ENCODE measurements around the gene EHD1. TPM values are rescaled to one million over a fixed set of nuclear protein-coding genes. Genes with fewer than 3 reads are reported as not detected.

Gene EHD1
- total and polyA plus RNA-seq, 9 of the 15 experiments (the other 6 are each of a cell fraction or from before 2014, with no cell fraction given): 0.46 to 65.0 (median 16.4) TPM

DNA sequence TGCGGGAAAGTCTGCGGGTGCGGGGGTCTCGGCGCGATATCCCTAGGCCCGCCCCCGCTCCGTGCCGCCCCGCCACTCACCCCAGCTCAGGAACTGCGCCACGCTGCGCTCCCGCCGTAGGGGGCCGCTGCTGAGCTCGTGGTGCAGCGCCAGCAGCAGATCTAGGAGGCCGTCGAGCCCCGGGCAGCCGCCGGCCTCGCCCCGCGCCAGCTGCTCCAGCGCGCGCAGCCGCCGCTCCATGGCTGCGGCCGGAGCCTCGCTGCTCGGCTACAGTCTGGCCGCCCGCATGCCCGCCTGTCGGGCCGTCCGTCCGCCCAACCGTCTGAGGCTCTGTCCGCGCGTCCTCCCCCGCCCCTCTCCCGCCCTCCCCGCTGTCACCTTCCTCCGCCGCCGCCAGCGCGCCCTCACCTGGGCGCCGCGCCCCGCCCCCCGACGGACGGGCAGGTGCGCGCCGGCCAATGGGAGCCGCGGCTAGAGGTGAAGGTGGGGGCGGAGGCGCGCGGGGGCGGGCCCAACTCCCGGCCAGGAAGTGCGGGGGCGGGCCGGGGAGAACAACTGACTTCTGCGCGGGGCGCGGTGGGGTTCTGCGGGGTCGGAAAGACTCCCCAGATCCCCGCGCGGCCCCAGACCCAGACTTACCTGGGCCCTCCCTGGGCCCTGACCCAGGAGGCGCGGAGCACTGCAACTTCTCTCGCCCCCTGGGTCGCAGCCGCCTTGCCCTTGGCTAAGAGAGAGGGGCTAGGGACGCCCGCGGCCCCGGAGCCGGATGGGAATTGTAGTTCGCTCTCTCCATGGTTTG, 33.9 kb downstream of the EHD1 start, which contains the start of gene CDC42BPG (continued):
- TF ChIP-seq PCBP1 (IDR thresholded peaks at IDR 0.05; ENCODE audit: low read depth, low read length, poor library complexity, severe bottlenecking): peak; percentile 80
- TF ChIP-seq, protein P1, sequence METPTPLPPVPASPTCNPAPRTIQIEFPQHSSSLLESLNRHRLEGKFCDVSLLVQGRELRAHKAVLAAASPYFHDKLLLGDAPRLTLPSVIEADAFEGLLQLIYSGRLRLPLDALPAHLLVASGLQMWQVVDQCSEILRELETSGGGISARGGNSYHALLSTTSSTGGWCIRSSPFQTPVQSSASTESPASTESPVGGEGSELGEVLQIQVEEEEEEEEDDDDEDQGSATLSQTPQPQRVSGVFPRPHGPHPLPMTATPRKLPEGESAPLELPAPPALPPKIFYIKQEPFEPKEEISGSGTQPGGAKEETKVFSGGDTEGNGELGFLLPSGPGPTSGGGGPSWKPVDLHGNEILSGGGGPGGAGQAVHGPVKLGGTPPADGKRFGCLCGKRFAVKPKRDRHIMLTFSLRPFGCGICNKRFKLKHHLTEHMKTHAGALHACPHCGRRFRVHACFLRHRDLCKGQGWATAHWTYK (CRISPR knock-in tag; IDR thresholded peaks at IDR 0.05): peak; percentile 25; the same call in 1 of the 2 replicates
- no peak for TF ChIP-seq CHAMP1 (IDR thresholded peaks at IDR 0.05)
- TF ChIP-seq ZNF384 (IDR thresholded peaks at IDR 0.05; ENCODE audit: low read depth, low read length): no peak
- no peak for TF ChIP-seq ERF (CRISPR knock-in tag; IDR thresholded peaks at IDR 0.05)
- TF ChIP-seq ATF6 (CRISPR knock-in tag; IDR thresholded peaks at IDR 0.05): no peak
- TF ChIP-seq NR2F6 (CRISPR knock-in tag; IDR thresholded peaks at IDR 0.05): no peak
- TF ChIP-seq, protein P2, sequence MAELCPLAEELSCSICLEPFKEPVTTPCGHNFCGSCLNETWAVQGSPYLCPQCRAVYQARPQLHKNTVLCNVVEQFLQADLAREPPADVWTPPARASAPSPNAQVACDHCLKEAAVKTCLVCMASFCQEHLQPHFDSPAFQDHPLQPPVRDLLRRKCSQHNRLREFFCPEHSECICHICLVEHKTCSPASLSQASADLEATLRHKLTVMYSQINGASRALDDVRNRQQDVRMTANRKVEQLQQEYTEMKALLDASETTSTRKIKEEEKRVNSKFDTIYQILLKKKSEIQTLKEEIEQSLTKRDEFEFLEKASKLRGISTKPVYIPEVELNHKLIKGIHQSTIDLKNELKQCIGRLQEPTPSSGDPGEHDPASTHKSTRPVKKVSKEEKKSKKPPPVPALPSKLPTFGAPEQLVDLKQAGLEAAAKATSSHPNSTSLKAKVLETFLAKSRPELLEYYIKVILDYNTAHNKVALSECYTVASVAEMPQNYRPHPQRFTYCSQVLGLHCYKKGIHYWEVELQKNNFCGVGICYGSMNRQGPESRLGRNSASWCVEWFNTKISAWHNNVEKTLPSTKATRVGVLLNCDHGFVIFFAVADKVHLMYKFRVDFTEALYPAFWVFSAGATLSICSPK (IDR thresholded peaks at IDR 0.05; ENCODE audit: borderline replicate concordance): no peak
- TF ChIP-seq ZNF140 (CRISPR knock-in tag; IDR thresholded peaks at IDR 0.05): no peak
- peak; percentile 92 to 93 for TF ChIP-seq UBTF (IDR thresholded peaks at IDR 0.05; ENCODE audit: borderline replicate concordance in 1 of 2, low read depth in 2 of 2, low read length in 2 of 2)
- no peak for TF ChIP-seq ZNF408 (CRISPR knock-in tag; IDR thresholded peaks at IDR 0.05; ENCODE audit: low read depth)
- TF ChIP-seq, protein P3, sequence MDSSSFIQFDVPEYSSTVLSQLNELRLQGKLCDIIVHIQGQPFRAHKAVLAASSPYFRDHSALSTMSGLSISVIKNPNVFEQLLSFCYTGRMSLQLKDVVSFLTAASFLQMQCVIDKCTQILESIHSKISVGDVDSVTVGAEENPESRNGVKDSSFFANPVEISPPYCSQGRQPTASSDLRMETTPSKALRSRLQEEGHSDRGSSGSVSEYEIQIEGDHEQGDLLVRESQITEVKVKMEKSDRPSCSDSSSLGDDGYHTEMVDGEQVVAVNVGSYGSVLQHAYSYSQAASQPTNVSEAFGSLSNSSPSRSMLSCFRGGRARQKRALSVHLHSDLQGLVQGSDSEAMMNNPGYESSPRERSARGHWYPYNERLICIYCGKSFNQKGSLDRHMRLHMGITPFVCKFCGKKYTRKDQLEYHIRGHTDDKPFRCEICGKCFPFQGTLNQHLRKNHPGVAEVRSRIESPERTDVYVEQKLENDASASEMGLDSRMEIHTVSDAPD (CRISPR knock-in tag; IDR thresholded peaks at IDR 0.05): no peak
- TF ChIP-seq POU5F1 (IDR thresholded peaks at IDR 0.05; ENCODE audit: borderline replicate concordance, low read depth, low read length, partially characterized antibody): no peak
- no peak for TF ChIP-seq BACH1 (tag; IDR thresholded peaks at IDR 0.05)

Data from K562 (cell line).